Lower lobe of right lung (tissue), 2 donors: Measurements from ENCODE around the gene TTC7B. TPM values are rescaled to one million over a fixed set of nuclear protein-coding genes. Genes with fewer than 3 reads are reported as not detected.
A peak's percentile ranks its signal among the peaks of the same experiment; 100 is the strongest.

Experiments used
- ATAC-seq, 2 donors: fragments of 200-7000 bp; cut with Tn5 transposase; one replicate each; pipeline ENCODE4 v1.9.1; 2020 to 2022; ENCODE audit warnings: mild to moderate bottlenecking in 2 of 2, moderate library complexity in 2 of 2
- DNase-seq: peaks from one replicate; pipeline ENCODE4 v3.0.0-alpha.2; 2020
- H3K27ac ChIP-seq: fragments of 200-600 bp; one replicate; pipeline ENCODE4 v1.8.0; 2022
- H3K27me3 ChIP-seq: fragments of 200-600 bp; one replicate; pipeline ENCODE4 v1.8.0; 2022; ENCODE audit warnings: low read depth
- H3K36me3 ChIP-seq: fragments of 200-600 bp; one replicate; pipeline ENCODE4 v1.8.0; 2022; ENCODE audit warnings: mild to moderate bottlenecking
- H3K4me1 ChIP-seq: fragments of 200-600 bp; one replicate; pipeline ENCODE4 v1.8.0; 2022
- H3K4me3 ChIP-seq: fragments of 200-600 bp; one replicate; pipeline ENCODE4 v1.8.0; 2022; ENCODE audit warnings: mild to moderate bottlenecking
- H3K9me3 ChIP-seq: fragments of 200-600 bp; one replicate; pipeline ENCODE4 v1.8.0; 2022
- CTCF ChIP-seq: fragments of 200-600 bp; IDR thresholded peaks from one replicate; pipeline ENCODE4 v1.8.0; 2022; ENCODE audit warnings: antibody characterized with exemption, mild to moderate bottlenecking
- intact Hi-C: fragments of 100-400 bp; cut with DNase I; formaldehyde crosslinking; loops from one replicate; pipeline ENCODE4 v1.11.0; 2022
- total RNA-seq: library from RNA; stranded (reverse); fragmentation: NEBNext Ultra II Directional; extraction: Animal tissue kit (Norgen Biotek cat#: 25700); gene quantifications from one replicate; pipeline ENCODE4 v1.2.1, GENCODE V29; 2021
- donor health status: DM: no; HTN: yes; CAD: no; lungs with severe emphysema.

The TTC7B gene
- total RNA-seq, 1 donor from 2014 or later, result 54.1 TPM

- Histone ChIP-seq H3K27me3 (no peaks in the 10 kb centered on the region), H3K36me3 (no peaks in the 10 kb centered on the region), H3K4me1 (peaks cover 24% of the 10 kb centered on the region), H3K27ac (no peak overlapping the region), H3K9me3 (no peaks in the 10 kb centered on the region), H3K4me3 (no peak overlapping the region)
- TF ChIP-seq CTCF, result no peak
- DNase-seq, result no peak
- intact Hi-C loops, result no loop called here
- no peak for ATAC-seq
Measured at GRCh38 chr14:90664911-90665310, 151.3 kb downstream of the TTC7B start.

- Histone ChIP-seq H3K4me1 (peaks cover 24% of the 10 kb centered on the region), H3K4me3 (no peak overlapping the region), H3K27me3 (no peaks in the 10 kb centered on the region), H3K9me3 (no peaks in the 10 kb centered on the region), H3K36me3 (no peaks in the 10 kb centered on the region), H3K27ac (no peak overlapping the region)
- TF ChIP-seq CTCF, result no peak
- intact Hi-C loops, result no loop called here
- no peak for ATAC-seq
- no peak for DNase-seq
Measured at GRCh38 chr14:90663680-90664079, 152.6 kb downstream of the TTC7B start.

- H3K27ac ChIP-seq, result no peak overlapping the region
- intact Hi-C loops, result no loop called here
- H3K36me3 ChIP-seq, result no peaks in the 10 kb centered on the region
- H3K4me1 ChIP-seq, result peaks cover 24% of the 10 kb centered on the region
- no peaks in the 10 kb centered on the region for H3K9me3 ChIP-seq
- DNase-seq (no peak), ATAC-seq (no peak)
- TF ChIP-seq CTCF, result no peak
- H3K4me3 ChIP-seq, result no peak overlapping the region
- no peaks in the 10 kb centered on the region for H3K27me3 ChIP-seq
Measured at GRCh38 chr14:90663140-90663539, 153.1 kb downstream of the TTC7B start.

- H3K27me3 ChIP-seq, result no peaks in the 10 kb centered on the region
- intact Hi-C loops, result no loop called here
- no peak for TF ChIP-seq CTCF
- peak overlapping the region; percentile 40 for H3K27ac ChIP-seq
- H3K4me1 ChIP-seq, result peaks cover 24% of the 10 kb centered on the region
- peaks cover 5% of the 10 kb centered on the region for H3K36me3 ChIP-seq
- no peak overlapping the region for H3K4me3 ChIP-seq
- DNase-seq (peak; percentile 65), ATAC-seq (peak; percentile 68 to 78)
- no peaks in the 10 kb centered on the region for H3K9me3 ChIP-seq
Measured at GRCh38 chr14:90661866-90662265, 154.4 kb downstream of the TTC7B start.

GRCh38 chr14:90660865-90661570 is 155.2 kb downstream of the TTC7B start:
- Histone ChIP-seq H3K27me3 (no peaks in the 10 kb centered on the region), H3K36me3 (peaks cover 10% of the 10 kb centered on the region), H3K27ac (peak overlapping the region; percentile 58), H3K4me1 (peaks cover 24% of the 10 kb centered on the region), H3K9me3 (no peaks in the 10 kb centered on the region), H3K4me3 (no peak overlapping the region)
- intact Hi-C loops, result no loop called here
- DNase-seq (peak; percentile 86), ATAC-seq (peak; percentile 92 to 96)
- TF ChIP-seq CTCF, result no peak
